Measurements from ENCODE around the gene PCDHA3. TPM values are rescaled to one million over a fixed set of nuclear protein-coding genes. Genes with fewer than 3 reads are reported as not detected.
"Not testable (repeated sequence)": the region's sequence is repeated elsewhere in the genome, so short reads cannot be mapped to it uniquely, and the experiment has no call there.

PCDHA3 gene
- total RNA-seq: under 1 TPM; 0.06 to 0.28 TPM
- long read RNA-seq: 0 reads

- intact Hi-C loops (cut with DNase I, micrococcal nuclease): no loop called here
- DNase-seq: no peak
- no peak for ATAC-seq
These were observed at the start of gene PCDHA3 for GRCh38 chr5:140800816-140801493. Gene PCDHA3 (plus strand): TSS chr5:140801057.

GRCh38 chr5:140753561-140753960 lies 47.3 kb upstream of the PCDHA3 start:
- no peak for ATAC-seq
- intact Hi-C loops (cut with DNase I, micrococcal nuclease): no loop called here

GRCh38 chr5:140764177-140764973 lies 36.5 kb upstream of the PCDHA3 start:
- ATAC-seq (no peak), DNase-seq (no peak)
- intact Hi-C loops (cut with DNase I, micrococcal nuclease): no loop called here

More at GRCh38 chr5:140753561-140753960, 47.3 kb upstream of the PCDHA3 start:
- no peak for DNase-seq

- intact Hi-C loops (cut with DNase I, micrococcal nuclease): no loop called here
- DNase-seq: no peak
- ATAC-seq: no peak
These were observed 33.4 kb upstream of the PCDHA3 start for GRCh38 chr5:140767444-140767843.

GRCh38 chr5:140780512-140780911 lies 20.3 kb upstream of the PCDHA3 start:
- no peak for DNase-seq
- ATAC-seq: no peak
- intact Hi-C loops (cut with DNase I, micrococcal nuclease): no loop called here

- no peak for DNase-seq
- intact Hi-C loops (cut with DNase I, micrococcal nuclease): no loop called here
- ATAC-seq: no peak
These were observed 14.8 kb upstream of the PCDHA3 start, which contains the start of gene PCDHA1 for GRCh38 chr5:140785905-140786686. Gene PCDHA1 (plus strand): TSS chr5:140786140.

- ATAC-seq; DNase-seq; intact Hi-C loops (cut with DNase I, micrococcal nuclease): not testable (repeated sequence)
These were observed 13.4 kb upstream of the PCDHA3 start for GRCh38 chr5:140787422-140787821.

- intact Hi-C loops (cut with DNase I, micrococcal nuclease); DNase-seq; ATAC-seq: not testable (repeated sequence)
These were observed 12.9 kb upstream of the PCDHA3 start for GRCh38 chr5:140787849-140788504.

GRCh38 chr5:140791089-140791488 lies 9.8 kb upstream of the PCDHA3 start:
- ATAC-seq (no peak), DNase-seq (no peak)
- intact Hi-C loops (cut with DNase I, micrococcal nuclease): no loop called here

GRCh38 chr5:140794595-140795258 lies 6.1 kb upstream of the PCDHA3 start, which contains the start of gene PCDHA2:
Gene PCDHA2 (plus strand): TSS chr5:140794852.
- intact Hi-C loops (cut with DNase I, micrococcal nuclease): no loop called here
- DNase-seq (no peak), ATAC-seq (no peak)

- intact Hi-C loops (cut with DNase I, micrococcal nuclease): no loop called here
- no peak for ATAC-seq
- no peak for DNase-seq
These were observed 5.6 kb upstream of the PCDHA3 start for GRCh38 chr5:140795259-140795641.

- intact Hi-C loops (cut with DNase I, micrococcal nuclease); DNase-seq; ATAC-seq: not testable (repeated sequence)
These were observed 4.7 kb upstream of the PCDHA3 start for GRCh38 chr5:140796072-140796717.

GRCh38 chr5:140796718-140797095 lies 4.2 kb upstream of the PCDHA3 start:
- ATAC-seq (no peak), DNase-seq (no peak)
- intact Hi-C loops (cut with DNase I, micrococcal nuclease): no loop called here

- no peak for DNase-seq
- no peak for ATAC-seq
These were observed 611 bp downstream of the PCDHA3 start for GRCh38 chr5:140801494-140801841.

GRCh38 chr5:140802381-140802780 lies 1.5 kb downstream of the PCDHA3 start:
- ATAC-seq; DNase-seq; intact Hi-C loops (cut with DNase I, micrococcal nuclease): not testable (repeated sequence)

More at GRCh38 chr5:140801494-140801841, 611 bp downstream of the PCDHA3 start:
- intact Hi-C loops (cut with DNase I, micrococcal nuclease): no loop called here

- intact Hi-C loops (cut with DNase I, micrococcal nuclease): no loop called here
- ATAC-seq (no peak), DNase-seq (no peak)
These were observed 2.0 kb downstream of the PCDHA3 start for GRCh38 chr5:140802781-140803271.

- intact Hi-C loops (cut with DNase I, micrococcal nuclease): no loop called here
- DNase-seq: no peak
- ATAC-seq: peak; percentile 71
These were observed 6.2 kb downstream of the PCDHA3 start, which contains the start of gene PCDHA4 for GRCh38 chr5:140806834-140807775. Gene PCDHA4 (plus strand): TSS chr5:140807068.

All from left colon (tissue), 2 donors.